ENCODE measurements around the gene EN2. TPM values are rescaled to one million over a fixed set of nuclear protein-coding genes. Genes with fewer than 3 reads are reported as not detected.

The EN2 gene
- polyA plus RNA-seq, 3 donors: 0.04 to 0.15 (median 0.06) TPM

DNA sequence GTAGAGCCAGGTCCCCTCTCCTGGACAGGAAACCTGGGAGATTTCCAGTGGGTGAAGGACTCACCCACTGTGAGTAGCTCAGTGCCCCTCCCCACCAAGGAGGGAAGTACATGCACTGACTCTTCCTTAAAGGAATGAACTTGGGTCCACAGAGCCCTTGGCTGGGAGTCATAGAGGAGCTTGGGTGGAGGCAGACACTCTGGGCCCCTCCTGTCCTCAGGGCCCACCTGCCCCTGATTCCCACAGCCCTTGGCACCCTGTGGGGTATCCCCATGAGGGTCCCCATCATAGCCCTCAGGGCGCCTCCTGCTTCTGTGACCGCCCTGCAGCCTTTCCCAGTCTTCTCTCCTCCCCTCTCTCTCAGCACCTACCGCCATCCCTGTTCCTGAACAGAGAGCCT lies 3.7 kb downstream of the EN2 start:
- DNase-seq (ENCODE audit: low read depth in 3 of 3, low spot score in 2 of 3): no peak

DNA sequence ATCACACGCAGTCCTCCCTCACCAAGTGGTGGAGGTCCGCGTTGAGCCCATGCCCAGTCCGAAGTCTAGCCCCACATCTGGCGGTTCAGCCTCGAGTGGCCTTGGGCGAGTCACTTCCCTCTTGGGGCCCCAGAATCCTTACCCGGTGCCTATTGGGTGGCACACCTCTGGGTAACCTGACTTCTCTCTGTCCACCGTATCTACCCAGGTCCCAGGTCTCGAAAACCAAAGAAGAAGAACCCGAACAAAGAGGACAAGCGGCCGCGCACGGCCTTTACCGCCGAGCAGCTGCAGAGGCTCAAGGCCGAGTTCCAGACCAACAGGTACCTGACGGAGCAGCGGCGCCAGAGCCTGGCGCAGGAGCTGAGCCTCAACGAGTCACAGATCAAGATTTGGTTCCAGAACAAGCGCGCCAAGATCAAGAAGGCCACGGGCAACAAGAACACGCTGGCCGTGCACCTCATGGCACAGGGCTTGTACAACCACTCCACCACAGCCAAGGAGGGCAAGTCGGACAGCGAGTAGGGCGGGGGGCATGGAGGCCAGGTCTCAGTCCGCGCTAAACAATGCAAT lies 4.3 kb downstream of the EN2 start:
- DNase-seq (ENCODE audit: low read depth in 3 of 3, low spot score in 2 of 3): no peak

DNA sequence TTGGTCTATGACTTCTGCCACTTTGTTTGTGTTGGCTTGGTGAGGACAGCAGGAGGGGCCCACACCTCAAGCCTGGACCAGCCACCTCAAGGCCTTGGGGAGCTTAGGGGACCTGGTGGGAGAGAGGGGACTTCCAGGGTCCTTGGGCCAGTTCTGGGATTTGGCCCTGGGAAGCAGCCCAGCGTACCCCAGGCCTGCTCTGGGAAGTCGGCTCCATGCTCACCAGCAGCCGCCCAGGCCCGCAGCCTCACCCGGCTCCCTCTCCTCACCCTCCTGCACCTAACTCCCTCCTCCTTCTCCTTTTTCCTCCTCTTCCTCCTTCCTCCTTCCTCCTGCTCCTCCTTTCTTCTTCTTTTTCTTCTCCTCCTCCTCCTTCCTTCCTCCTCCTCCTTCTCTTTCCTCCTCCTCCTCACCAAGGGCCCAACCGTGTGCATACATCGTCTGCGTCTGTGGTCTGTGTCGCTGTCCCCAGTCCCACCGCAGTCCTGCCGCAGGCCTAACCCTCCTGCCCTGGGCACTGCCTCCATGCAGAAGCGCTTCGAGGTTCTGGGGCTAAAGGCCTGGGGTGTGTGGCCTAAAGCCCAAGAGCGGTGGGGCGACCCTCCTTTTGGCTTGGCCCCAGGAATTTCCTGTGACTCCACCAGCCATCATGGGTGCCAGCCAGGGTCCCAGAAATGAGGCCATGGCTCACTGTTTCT lies 5.3 kb downstream of the EN2 start:
- DNase-seq (ENCODE audit: low read depth in 3 of 3, low spot score in 2 of 3): no peak

DNA sequence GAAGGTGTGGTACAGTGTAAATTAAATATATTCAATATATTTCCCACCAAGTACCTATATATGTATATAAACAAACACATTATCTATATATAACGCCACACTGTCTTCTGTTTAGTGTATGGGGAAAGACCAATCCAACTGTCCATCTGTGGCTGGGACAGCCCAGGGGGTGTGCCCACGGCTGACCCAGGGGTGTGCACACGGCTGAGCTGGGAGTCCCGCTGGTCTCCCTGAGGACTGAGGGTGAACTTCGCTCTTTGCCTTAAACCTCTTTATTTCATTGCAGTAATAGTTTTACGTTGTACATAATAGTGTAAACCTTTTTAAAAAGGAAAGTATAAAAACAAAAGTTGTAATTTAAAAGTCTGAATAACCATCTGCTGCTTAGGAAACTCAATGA lies 6.3 kb downstream of the EN2 start:
- DNase-seq (ENCODE audit: low read depth in 3 of 3, low spot score in 2 of 3): no peak

DNA sequence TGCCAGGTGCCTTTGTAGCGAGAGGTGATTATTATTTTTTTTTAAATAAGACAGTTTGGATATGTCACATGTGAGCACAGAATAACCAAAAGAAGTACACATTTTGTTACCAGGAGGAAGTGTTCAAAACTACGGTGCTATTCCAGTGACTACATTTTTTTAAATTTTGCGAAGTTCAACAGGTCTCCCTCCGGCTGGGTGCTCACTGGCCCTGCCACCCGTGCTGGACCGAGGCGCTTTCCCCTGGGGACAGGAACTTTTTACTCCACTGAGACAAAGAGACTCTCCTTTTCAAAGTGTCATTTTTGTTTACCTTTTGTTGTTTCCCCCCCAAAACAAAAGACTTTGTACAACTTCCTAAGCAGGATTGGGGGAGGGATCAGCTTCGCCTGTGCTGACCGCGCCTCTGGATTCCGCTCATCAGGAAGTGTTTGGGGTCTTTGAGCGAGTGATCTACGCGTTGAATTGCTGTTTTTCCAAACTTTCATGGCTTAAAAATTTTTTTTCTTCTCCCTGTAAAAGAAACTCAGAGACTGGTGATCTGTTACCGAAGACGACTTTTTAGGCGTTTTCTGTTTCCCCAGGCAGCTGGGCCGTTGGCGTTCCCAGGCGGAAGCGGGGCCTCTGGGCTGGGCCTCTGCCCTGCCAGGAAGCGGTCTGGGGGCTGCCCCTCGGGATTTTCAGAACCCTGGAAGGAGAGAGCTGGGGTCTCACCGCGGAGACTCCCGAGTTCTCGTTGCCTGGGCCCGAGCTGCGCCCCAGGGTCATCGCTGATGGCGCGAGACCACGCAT lies 7.2 kb downstream of the EN2 start:
- no peak for DNase-seq (ENCODE audit: low read depth in 3 of 3, low spot score in 2 of 3)

DNA sequence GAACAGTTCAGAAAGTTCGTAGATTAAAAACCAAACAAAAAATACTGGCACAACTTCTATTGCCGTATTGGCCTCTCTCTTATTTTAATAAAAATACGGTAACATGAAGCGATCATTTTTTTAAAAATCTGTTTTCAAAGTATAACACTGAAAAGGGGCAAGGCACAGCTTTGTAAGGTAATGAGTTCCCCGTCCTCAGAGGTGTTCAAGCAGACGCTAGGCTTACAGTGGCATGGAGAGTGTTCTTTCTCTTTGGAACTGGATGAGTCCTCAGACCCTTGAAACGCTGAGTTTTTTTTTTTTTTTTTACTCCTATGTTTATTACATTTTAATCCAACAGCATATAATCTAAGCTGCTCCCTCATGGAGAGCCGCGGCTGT lies 7.8 kb downstream of the EN2 start:
- no peak for DNase-seq (ENCODE audit: low read depth in 3 of 3, low spot score in 2 of 3)

DNA sequence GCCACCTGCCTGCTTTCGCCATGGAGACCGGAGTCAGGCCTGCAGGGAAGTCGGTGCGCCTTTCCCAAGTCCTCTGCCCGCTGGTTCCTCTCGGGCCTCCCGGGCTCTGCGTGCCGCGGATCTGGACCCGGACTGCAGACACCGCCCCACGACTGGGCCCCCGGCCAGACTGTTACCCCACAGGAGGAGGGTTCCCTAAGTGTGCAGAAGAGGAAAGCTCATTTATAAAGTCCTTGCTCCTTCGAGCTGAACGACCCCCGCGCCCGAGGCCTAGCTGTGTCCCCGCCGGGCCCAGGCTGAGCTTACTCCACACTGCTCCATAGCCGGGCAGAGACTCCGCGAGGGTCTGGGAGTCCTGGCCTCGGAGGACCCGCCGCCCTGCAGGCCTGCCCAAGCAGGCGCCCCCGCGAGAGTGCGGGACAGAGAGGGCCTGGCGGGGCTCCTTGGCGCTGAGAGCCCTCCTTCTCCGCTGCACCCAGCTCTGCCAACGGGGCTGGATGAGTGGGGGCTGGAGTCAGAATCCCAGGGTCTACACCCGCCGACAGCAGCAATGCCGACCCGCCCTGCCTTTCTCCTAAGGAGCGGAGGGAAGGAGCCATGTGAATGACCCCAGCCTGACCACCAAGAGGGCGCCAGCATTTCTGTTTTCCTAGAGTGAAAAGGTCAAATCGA lies 8.3 kb downstream of the EN2 start:
- DNase-seq (ENCODE audit: low read depth in 3 of 3, low spot score in 2 of 3): no peak

DNA sequence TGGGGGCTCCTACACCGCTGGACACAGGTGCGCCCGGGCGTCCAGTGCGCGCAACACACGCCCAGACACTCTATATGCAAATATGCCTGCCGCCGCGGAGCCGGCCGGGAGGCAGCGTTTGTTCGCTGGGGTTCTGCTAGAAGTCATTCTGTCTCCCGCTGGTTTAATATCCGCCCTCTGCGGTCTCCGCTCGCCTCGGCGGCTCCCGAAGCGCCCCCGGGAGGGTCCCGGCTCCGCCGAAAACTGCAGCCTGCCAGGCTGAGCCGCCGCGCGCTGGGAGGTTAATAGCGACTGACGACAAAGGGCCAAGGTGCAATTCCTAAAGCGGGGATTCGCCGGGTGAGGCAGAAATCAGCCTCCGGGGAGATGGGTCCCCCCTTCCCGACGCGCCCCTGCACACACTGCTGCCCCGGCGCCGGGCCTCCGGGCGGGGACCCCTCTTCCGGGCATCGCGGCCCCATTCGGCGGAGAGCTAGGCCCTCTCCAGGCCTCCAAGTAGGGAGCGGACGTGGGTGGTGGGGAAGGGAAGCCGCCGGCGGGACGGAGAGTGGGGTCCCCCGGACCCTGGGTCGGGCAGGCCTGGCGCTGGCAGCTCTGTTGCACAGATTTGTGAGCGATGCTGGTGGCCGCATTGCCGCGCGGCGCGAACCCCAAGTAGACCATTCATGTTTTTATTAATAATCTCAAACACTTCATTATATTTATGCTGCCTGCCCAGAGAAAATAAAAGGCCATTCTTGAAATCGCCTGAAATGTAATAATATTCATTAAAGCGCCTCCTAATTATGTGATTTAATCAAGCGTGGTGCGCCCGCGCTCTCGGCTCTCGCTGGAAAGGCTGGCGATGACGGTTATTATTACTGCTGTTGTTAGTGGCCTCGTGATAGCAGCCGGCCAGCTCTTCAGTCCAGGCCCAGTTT lies 9.1 kb downstream of the EN2 start:
- no peak for DNase-seq (ENCODE audit: low read depth in 3 of 3, low spot score in 2 of 3)

DNA sequence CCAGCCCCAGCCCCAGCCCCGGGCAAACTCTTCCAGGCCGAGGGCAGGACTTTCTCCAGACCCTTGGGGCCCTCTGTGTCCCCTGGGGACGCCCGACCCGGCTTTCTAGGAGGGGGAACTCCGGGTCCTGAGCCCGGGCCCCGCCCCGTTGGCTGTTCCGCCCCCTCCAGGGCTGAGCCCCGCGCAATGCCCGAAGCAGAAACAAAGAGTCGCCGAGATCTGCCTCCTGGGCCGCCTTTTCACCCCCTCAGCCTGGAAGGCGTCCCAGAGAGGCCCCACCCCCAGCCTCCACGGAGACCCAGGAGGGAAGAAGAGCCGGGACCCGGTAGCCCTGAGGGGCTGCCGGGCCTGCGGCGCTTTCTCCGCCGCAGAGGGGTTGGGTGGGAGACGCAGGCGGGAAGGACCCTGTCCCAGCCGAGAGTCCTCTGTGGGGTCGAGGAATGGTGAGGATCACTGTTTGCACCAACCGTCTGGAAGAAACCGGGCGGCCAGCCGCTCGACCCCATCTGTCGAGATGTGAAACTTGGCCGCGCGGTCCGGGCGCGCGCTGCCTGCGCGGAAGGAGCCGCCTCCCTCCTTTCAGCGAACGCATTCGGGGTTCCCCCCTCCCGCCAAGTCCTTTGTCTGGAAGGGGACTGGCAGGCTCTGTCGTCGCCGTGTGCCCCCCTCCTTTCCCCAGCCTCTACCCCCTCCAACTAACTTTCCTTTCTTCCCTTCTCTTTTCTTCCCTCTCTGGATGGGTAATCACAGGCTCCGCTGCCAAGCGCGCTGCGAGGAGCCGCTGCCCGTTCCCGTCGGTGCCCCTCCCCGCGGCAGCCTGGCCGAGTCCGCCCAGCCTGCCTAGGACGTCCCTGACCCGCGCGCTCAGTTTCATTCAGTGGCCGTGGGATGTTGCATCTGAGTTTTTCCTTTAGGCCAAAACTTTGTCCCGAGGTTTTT lies 10.2 kb downstream of the EN2 start:
- DNase-seq (ENCODE audit: low read depth in 3 of 3, low spot score in 2 of 3): no peak

DNA sequence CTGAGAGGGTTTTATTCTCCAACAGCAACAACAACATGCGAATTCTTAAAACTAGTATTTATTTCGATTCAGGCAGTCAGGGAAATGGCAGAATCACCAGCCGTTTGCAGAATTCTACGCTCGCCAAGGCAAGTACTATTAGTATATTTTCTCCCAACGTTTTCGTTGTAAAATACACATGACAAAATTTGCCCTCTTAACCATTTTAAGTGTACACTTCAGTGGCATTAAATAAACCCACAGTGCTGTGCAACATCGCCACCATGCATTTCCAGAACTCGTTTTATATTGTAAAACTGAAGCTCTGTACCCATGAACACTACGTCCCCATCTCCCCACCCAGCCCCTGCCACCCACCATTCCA lies 10.8 kb downstream of the EN2 start:
- no peak for DNase-seq (ENCODE audit: low read depth in 3 of 3, low spot score in 2 of 3)

DNA sequence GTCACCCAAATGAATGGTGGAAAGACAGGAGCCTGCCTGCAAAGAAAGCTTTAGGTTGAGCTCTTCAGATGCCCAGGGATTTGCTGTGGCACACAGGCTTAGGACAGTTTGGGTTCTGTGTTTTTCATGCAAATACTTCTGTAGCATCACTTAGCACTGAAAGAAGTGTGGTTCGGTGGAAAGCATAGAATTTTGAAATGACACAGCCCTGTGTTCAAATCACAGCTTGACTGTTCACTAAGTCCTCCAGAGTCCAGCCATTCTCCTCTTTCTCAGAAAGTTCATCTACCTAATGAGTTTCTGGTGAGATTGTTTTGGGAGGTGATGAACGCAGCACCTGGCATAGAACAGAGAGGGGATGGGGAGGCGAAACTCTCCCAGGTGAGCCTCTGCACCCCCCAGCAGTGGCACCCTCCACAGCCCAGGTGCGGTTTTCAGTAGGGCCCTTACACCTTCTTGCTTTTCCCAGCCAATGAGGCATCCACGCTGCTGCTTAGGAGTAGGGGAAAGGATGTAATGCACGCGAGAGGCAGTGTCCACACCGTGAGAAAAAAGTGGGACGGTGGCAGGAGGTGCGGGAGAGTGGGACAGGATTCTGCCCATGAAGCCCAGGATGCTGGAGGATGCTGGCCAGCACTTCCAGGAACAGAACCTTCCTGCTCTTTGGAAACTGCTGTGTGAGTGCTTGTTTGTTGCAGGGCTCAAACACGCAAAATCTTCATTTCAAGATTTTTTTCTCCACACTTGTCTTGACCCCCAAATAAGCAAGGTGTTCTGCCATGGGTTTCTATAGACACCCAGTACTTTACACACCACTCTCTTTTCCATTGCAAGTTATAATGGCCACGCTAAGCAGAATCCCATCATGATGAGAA lies 11.6 kb downstream of the EN2 start:
- DNase-seq (ENCODE audit: low read depth in 3 of 3, low spot score in 2 of 3): no peak

DNA sequence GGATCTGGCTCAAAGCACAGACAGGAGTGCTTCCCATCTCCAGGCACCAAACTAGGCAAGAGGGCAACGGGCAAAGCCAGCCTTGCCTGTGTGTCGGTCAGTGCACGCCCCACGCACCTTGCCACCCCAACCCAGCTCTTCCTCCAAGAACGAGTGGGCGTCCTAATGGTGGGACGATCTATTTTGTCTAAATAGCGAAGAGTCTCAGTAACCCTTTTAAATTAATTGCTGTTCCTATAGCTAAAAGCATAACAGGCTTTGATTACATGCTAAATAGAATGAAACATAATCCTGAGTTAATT lies 12.2 kb downstream of the EN2 start:
- no peak for DNase-seq (ENCODE audit: low read depth in 3 of 3, low spot score in 2 of 3)

DNA sequence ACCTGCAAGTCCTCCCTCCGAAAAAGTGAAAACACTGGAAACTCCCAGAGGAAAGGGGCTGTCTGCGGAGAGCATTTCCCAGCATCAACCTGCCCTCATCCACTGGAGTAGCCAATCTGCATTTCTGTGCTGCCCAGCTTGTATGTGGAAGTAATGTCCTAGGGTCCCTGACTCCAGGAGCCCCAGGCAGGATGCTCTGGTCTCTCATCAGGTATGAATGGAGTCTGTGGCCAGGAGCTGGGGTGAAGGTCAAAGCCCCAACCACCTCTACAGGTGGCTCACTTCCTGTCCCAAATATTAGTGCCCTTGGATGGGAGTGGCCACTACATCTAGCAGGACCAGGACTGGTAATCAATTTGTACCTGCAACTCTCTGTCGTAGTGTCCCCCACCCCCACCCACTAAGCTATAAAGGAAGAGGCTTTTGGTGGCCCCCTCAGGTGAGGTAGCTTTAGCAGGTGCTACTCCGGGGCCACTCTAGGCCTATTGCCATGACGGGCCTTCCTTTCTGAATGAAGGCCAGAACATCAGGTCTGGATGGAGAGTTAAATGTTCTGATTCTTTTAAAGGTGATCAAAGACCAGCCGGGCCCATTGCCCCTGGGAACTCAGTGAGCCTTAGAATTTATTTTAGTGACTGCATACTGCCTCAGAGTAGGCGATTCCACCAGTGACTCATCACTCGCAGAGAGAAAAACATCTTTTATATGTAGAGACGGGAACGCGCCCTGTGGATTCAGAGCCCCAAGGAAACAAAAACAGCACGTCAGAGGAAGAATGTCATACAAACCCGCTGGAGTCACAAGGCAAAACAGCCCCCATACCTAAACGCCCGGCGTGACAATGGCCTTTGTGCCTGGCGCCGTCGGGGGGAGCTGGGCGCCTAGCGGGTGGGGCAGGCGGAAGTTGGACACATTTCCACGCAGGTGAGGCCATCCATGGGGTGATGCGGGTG lies 13.0 kb downstream of the EN2 start:
- DNase-seq (ENCODE audit: low read depth in 3 of 3, low spot score in 2 of 3): no peak

DNA sequence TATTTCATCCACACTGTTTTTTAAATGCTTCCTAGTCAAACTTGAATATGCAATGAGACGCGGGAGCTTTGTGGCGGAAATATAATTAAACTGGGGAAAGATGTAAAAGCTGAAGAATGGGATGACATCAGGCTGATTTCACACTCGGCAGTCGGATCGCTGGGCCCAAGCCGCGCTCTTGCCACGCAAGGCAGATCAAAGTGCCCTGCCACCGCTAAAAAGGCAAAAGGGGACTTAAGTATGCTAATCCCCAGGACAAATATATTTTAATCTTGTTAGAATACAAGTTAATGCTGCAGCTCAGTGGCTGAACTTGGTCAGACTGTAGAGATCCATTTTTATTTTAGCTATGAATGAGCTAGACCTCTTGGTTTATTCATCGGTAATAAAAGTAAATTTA lies 13.8 kb downstream of the EN2 start:
- DNase-seq (ENCODE audit: low read depth in 3 of 3, low spot score in 2 of 3): no peak

DNA sequence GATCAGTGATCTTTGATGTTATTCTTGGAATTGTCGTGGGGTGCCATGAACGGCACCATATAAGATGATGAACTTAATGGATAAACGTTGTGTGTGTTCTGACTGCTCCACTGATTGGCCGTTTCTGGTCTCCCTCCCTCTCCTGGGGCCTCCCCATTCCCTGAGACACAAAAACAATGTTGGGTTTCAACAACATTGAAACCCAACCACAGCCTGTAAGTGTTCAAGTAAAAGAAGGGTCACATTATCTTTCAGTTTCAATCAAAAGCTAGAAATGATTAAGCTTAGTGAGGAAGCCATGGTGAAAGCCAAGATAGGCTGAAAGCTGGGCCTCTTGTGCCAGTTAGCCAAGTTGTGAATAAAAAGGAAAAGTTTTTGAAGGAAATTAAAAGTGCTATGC lies 19.5 kb downstream of the EN2 start:
- no peak for DNase-seq (ENCODE audit: low read depth in 3 of 3, low spot score in 2 of 3)

DNA sequence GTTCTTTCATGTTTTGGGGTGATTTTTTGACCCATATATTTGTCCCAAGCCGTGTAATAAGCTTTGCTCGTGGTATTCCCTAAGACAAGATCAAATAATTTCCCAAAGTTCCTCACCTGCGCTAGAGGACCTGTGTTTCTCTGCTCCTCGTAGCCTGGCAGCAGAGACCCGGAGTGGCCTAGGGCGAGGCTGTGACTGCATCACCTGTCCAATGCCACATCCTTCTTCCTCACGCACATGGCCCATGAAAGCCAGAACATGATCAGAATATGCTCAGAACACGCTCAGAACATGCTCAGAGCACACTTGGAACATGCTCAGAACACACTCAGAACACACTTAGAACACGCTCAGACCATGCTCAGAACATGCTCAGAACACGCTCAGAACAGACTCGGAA lies 23.8 kb downstream of the EN2 start:
- no peak for DNase-seq (ENCODE audit: low read depth in 3 of 3, low spot score in 2 of 3)

DNA sequence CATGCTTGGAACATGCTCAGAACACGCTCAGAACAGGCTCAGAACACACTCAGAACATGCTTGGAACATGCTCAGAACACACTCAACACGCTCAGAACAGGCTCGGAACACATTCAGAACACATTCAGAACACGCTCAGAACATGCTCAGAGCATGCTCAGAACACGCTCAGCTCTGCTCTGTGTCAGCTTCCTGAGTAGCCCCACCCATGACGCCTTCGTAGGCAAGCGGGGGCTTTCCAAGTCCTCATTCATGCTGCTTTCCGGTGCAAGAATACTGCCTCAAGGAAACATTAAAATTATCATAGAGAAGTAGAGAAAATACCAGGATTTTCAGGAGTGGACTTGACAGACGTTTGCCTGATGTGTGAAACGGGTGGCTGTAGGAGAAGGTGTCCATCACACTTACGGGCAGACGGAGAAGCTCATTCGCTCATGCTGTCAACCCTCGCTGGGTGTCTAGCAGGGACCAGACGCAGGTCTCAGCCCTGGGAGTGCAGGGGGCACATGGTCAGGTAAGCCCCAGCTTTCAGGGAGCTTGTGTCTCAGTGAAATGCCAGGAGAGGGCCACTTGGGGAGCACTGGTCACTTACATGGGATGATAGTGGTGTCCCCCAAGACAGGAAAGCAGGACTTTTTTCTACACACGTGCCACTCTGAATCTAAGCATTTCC lies 24.7 kb downstream of the EN2 start:
- no peak for DNase-seq (ENCODE audit: low read depth in 3 of 3, low spot score in 2 of 3)
